Middle frontal gyrus (tissue), 1 donor: Measurements from ENCODE around the gene ABCA7.
"Not testable (repeated sequence)": the region's sequence is repeated elsewhere in the genome, so short reads cannot be mapped to it uniquely, and the experiment has no call there.

Experiments used
- DNase-seq: peaks from one replicate; pipeline ENCODE4 v3.0.0-alpha.2; 2015; ENCODE audit warnings: low spot score; ENCODE audit errors: extremely low spot score

The ABCA7 gene

DNA sequence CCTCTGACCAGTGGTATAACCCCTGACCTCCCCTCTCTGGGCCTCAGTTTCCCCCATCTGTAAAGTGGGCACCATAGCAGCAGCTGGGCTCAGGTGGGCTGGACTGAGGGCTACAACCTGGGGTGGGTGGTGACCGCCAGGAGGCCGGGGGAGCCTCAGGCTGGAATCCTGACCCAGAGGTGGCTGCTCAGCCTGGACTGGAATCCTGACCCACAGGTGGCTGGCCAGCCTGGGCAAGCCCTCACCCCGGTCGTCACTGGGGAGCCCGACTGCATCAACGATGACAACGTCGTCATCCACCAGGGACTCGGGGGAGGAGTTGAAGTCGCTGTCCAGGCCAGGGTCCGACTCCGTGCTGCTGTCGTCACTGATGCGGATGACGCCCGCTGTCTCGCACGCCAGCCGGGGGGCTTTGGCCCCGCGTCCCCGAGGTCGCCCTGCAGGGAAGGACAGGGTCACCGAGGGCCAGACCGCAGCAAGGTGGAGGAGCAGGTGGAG lies 74.1 kb downstream of the ABCA7 start:
- no peak for DNase-seq

DNA sequence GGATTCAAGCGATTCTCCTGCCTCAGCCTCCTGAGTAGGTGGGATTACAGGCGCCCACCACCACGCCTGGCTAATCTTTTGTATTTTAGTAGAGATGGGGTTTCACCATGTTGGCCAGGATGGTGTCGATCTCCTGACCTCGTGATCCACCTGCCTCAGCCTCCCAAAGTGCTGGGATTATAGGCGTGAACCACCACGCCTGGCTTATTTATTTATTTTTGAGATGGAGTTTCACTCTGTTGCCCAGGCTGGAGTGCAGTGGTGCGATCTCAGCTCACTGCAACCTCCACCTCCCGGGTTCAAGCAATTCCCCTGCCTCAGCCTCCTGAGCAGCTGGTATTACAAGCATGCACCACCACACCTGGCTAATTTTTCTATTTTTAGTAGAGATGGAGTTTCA lies 74.8 kb downstream of the ABCA7 start:
- not testable (repeated sequence) for DNase-seq
